MG63 (cell line): ENCODE measurements around the gene SPATA9. TPM values are rescaled to one million over a fixed set of nuclear protein-coding genes. Genes with fewer than 3 reads are reported as not detected.

Experiments
- DNase-seq: peaks from one replicate; pipeline ENCODE4 v3.0.0-alpha.2; 2020
- H3K27me3 ChIP-seq: fragments of 250-450 bp; sonication (Bioruptor Pico); 2 replicates; pipeline ENCODE4 v1.5.1; 2020; ENCODE audit warnings: mild to moderate bottlenecking, moderate library complexity
- H3K36me3 ChIP-seq: fragments of 250-450 bp; sonication (Bioruptor Pico); 2 replicates; pipeline ENCODE4 v1.5.1; 2020; ENCODE audit warnings: mild to moderate bottlenecking, moderate library complexity
- H3K4me3 ChIP-seq: fragments of 250-450 bp; sonication (Bioruptor Pico); 2 replicates; pipeline ENCODE4 v1.5.1; 2020; ENCODE audit warnings: mild to moderate bottlenecking, moderate library complexity
- H3K9me3 ChIP-seq: fragments of 250-450 bp; sonication (Bioruptor Pico); 2 replicates; pipeline ENCODE4 v1.5.1; 2020; ENCODE audit warnings: mild to moderate bottlenecking, moderate library complexity
- total RNA-seq: library from RNA; depleted of rRNA; stranded (reverse); fragments of >200 nt; shearing (Covaris generic); gene quantifications from 2 replicates; pipeline ENCODE4 v1.2.3, GENCODE V29; 2014; ENCODE audit warnings: low replicate concordance; rRNA removed

SPATA9 gene
- total RNA-seq: 1.1 TPM in 1 of 2 replicates, not detected in the other

DNA sequence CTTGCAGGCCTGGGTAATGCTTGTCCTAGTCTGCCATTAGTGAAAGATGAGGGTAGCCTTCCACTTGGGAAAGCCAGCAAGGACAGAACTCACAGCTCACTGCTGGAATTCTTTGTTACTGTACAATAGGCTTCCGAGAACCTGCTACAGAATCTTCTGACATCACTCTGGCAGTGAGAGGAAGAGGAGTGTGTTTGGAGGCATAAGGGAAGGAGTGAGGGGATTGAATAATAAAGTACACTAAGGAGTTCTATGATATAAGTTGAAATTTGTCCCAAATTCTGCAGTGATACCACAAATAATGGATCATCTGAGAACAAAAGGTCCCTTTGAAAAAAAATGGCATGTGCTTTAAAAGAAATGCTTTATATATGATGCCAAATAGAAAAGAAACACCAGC, at the start of gene SPATA9:
Gene SPATA9, minus strand, starts transcription at position 101 of the 400 bp plus-strand sequence. CDS start 137 bp downstream, outside the sequence.
- Histone ChIP-seq H3K27me3 (no peaks in the 10 kb centered on the region), H3K4me3 (no peak within 1 kb of the TSS), H3K9me3 (no peaks in the 10 kb centered on the region), H3K36me3 (no peaks in the 10 kb centered on the region)
- no peak for DNase-seq

DNA sequence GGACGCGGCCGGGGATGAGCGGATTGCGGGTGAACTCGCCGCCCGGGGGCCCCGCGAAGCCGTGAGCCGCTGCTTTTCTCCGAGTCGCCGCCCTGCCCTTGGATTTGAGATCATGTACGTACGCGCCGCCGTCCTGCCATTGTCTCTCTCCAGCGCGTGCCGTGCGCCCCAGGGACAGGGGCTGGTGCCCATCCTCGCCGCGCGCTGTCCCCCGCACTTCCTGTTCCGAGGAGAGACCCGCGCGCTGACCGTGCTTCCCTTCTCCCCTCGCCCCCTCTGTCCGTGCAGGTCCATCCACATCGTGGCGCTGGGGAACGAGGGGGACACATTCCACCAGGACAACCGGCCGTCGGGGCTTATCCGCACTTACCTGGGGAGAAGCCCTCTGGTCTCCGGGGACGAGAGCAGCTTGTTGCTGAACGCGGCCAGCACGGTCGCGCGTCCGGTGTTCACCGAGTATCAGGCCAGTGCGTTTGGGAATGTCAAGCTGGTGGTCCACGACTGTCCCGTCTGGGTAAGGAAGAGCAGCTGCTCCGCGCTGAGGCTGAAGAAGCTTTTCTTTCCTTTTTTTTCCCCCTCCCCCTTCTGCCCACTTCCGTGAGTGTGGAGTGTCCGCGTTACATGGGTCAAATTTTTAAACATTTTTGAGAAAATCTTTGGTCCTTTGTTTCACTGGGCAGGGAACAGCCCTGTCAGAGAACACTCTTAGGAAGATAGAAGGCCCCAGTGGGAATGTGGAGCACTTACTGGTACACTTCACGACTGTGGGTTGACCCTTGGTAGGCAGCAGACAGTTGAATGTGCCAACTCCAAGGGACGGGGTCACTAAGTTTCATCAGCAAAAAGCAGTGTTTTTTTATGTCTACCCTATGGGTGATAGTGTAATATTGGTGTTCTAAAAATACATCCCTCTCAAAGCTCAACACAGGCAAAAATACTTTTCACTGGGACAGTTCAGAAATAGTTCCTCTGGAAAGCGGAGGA, 49.1 kb upstream of the SPATA9 start:
- peak; percentile 69 for DNase-seq
- H3K36me3 ChIP-seq: peaks cover 43% of the 10 kb centered on the region

DNA sequence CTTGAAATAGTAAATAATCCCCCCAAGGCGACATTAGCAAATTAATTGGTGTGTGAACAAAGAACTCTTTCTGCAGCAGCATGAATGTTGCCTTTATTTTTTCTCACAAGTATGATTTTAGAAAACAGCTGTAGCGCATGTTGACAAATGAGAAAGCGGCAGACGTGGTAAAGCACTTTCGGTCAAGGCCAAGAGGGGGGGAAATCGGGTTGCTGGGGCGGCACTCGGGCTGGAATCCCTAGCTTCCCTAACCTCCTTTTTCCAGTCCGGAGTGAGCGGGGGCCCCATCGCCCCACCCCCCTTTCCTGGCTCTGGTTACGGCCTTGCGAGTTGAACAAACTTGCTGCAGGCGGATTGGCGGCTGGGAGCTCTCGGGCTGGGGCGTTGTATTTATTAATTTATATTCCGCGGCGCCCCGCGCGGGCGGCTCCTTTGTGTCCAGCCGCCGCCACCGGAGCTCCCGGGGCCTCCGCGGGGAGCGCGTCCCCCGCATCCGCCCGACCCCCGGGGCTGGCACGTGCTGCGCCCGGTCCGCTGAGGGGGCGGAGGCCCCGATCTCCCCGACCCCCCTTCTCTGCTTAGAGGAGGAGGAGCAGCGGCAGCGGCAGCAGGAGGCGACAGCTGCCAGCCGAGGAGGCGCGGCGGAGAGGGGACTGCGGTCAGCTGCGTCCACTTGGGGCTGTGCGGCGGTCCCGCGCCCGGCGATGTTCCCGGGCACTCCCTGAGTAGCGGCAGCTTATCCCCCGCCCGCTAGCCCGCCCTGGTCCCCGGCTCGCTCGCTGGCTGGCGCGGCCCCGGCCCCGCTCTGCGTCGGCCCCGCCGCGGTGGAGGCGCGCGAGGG, 48.2 kb upstream of the SPATA9 start, which contains the start of gene RHOBTB3:
Gene RHOBTB3, plus strand, starts transcription at position 607 of the 841 bp plus-strand sequence. CDS start 347 bp downstream, outside the sequence.
- Histone ChIP-seq H3K27me3 (no peaks in the 10 kb centered on the region), H3K9me3 (no peaks in the 10 kb centered on the region), H3K36me3 (peaks cover 34% of the 10 kb centered on the region), H3K4me3 (peak within 1 kb of the TSS; percentile 80)
- peak; percentile 99 for DNase-seq

More for the DNA sequence above, 49.1 kb upstream of the SPATA9 start:
- H3K9me3 ChIP-seq: no peaks in the 10 kb centered on the region
- H3K27me3 ChIP-seq: no peaks in the 10 kb centered on the region
- peak overlapping the region; percentile 80 for H3K4me3 ChIP-seq

DNA sequence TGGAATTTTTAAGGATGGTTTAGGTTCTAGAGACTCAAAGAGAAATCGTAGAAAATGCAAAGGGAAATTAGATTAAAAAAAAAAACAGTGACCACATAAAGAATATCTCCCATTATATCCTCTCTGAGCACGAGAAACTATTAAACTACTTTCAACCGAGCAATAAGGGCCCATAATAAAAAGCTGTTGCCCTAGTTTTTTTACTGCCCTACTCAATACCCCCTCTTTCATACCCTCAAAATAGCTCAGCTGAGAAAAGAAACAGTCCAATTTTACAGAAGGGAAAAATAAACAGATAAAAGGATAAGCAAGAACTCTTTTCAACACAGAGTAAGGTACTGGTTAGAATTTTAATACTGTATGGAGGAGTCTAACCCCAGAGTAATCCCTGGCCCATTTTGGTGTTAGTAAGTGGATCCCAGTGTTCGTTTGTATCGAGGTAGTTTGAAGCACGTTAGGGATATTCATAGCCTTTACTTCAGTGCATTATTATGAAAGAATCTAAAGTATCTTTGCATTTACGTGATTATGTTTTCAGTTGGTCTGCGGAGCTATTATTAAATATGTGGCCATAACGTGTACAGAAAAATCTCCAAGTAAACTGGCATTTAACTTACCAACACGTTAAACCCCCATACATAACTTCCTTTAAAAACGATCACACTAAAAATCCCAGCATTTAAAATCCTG, 47.4 kb upstream of the SPATA9 start:
- Histone ChIP-seq H3K27me3 (no peaks in the 10 kb centered on the region), H3K4me3 (peak overlapping the region; percentile 80), H3K9me3 (no peaks in the 10 kb centered on the region), H3K36me3 (peaks cover 26% of the 10 kb centered on the region)
- no peak for DNase-seq

DNA sequence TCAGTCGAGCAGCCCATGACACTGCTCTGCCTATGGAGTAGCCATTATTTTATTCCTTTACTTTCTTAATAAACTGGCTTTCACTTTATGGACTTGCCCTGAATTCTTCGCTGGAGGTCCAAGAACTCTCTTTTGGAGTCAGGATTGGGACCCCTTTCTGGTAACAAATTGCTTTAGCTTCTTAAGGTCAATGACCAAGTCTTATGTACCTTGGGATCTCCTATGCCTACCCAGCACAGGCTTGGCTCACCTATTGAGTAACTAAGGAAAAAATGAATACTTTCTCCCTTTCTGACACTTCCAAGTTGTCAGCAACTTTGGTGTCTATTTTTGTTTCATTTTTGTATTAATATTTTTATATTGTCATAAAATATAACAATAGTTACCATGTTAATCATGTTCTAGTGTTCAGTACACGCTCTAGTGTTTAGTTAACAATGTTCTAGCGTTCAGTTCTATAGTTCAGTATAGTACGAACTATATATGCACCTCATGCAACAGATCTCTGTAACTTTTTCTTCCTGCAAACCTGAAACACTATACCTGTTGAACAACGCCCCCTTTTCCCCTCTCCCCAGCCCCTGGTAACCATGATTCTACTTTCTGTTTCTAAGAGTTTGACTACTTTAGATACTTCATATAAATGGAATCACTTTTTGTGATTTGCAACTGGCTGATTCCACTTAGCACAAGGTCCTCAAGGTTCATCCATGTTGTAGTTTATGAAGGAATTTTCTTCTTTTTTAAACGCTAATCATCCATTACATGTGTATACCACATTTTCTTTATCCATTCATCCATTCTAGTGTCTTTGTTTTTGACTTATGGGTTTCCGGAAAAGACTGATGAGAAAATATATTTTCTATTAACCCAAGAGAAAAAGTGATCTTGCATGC, 46.6 kb upstream of the SPATA9 start:
- H3K4me3 ChIP-seq: peak overlapping the region; percentile 80; the same call in 1 of the 2 replicates
- no peak for DNase-seq
- H3K9me3 ChIP-seq: no peaks in the 10 kb centered on the region
- H3K27me3 ChIP-seq: no peaks in the 10 kb centered on the region
- H3K36me3 ChIP-seq: peaks cover 20% of the 10 kb centered on the region

GRCh38 chr5:95728494-95729114, 45.8 kb upstream of the SPATA9 start:
- Histone ChIP-seq H3K27me3 (no peaks in the 10 kb centered on the region), H3K36me3 (peaks cover 13% of the 10 kb centered on the region), H3K9me3 (no peaks in the 10 kb centered on the region), H3K4me3 (no peak overlapping the region)
- no peak for DNase-seq

DNA sequence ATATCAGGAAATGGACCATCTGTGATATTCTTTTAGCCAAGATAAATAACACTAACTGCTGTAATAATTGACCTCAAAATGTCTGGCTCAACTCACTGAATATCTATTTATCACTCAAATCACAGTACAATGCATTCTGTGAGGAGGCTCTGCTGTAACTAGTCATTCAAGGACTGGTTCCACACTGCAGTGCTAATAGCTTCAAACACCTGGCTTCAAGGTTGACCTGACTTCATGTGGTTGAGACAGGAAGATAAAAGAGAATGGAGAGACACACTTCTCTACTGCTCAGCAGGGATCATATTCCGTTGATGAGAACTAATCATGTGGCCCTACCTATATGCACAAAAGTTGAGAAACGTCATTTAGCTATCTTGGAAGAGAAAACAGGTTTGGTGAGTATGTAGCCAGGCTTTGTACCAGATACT, 45.0 kb upstream of the SPATA9 start:
- Histone ChIP-seq H3K4me3 (no peak overlapping the region), H3K9me3 (no peaks in the 10 kb centered on the region), H3K27me3 (no peaks in the 10 kb centered on the region), H3K36me3 (peaks cover 5% of the 10 kb centered on the region)
- DNase-seq: no peak

- DNase-seq: no peak
- H3K9me3 ChIP-seq: no peaks in the 10 kb centered on the region
- peak overlapping the region; percentile 22 for H3K4me3 ChIP-seq
- H3K27me3 ChIP-seq: no peaks in the 10 kb centered on the region
- H3K36me3 ChIP-seq: peaks cover under 1% of the 10 kb centered on the region
Measured at GRCh38 chr5:95726811-95727763, 44.3 kb upstream of the SPATA9 start.

DNA sequence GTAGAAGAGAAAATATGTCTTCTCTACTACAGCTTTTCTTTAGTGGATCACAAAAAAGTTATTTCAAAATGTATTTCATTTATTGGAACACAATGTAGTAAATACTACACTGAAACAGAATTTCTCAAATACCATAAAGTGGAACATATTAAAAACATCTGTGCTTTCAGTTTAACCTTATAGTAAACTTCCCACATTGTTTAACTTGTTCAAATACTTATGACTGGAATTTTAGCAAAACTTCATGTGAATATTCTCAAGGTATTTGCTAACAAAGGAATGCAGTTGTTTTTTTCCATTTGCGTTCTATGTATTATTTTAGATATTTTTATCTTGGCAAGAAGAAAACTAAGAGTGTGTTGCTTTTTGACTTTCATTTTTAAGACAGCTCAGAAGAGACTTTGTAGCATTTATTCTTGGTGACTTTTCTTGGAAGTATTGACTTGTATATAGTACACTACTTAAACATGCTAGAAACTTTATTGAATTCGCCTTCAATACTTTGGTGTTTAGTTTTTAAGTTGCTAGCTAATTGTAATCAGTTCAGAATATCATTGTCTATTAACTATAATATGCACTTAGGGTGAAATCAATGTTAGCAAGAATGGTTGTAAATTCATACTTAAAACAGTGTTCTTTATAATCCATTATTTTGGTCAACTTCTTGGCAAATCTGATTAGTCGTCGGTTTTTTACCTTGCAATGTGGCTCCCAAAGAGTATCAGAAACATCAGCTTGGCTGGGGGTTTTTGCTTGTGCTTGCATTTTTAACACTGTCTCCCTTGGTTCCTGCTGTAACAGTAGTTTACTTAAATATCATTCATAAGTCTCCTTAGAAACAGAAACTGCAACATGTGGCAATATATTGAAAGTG, 43.4 kb upstream of the SPATA9 start:
- DNase-seq: no peak
- Histone ChIP-seq H3K4me3 (peak overlapping the region; percentile 22), H3K36me3 (no peaks in the 10 kb centered on the region), H3K9me3 (no peaks in the 10 kb centered on the region), H3K27me3 (no peaks in the 10 kb centered on the region)

- Histone ChIP-seq H3K36me3 (no peaks in the 10 kb centered on the region), H3K9me3 (no peaks in the 10 kb centered on the region), H3K4me3 (no peak overlapping the region), H3K27me3 (no peaks in the 10 kb centered on the region)
- DNase-seq: no peak
Measured at GRCh38 chr5:95725071-95725820, 42.5 kb upstream of the SPATA9 start.

DNA sequence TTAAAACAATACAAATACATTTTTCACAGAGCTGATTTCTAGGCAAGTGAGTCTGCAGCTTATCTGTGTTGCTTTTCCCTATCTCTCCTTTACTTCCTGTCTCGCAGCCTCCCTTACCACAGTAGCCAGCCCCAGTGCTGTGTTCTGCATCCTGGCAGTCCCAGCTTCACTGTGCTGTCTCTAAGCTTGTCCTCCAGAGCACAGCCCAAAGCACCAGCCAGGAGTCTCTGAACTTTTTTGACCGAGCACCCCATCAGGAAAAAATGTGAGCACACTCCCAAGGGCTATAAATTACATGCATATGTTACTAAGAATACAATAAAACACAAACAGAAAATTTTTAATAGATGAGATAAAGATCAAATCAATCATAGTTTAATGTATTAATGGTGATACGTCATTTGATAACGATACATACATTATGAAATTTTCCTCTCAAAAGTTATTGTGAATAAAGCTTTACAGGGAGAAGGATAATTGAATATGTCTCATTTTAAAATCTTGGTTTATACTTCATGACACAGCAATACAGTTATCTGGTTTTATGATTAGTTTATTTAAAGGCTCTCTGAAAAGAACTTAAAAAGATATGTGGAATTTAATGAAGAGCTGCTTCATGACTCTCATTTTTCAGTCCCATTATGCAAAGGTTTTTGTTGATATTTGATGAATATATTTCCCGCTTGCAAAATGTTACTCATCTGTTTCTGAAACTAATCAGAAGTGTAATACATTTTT, 41.0 kb upstream of the SPATA9 start:
- Histone ChIP-seq H3K36me3 (no peaks in the 10 kb centered on the region), H3K27me3 (no peaks in the 10 kb centered on the region)
- DNase-seq: peak; percentile 54

DNA sequence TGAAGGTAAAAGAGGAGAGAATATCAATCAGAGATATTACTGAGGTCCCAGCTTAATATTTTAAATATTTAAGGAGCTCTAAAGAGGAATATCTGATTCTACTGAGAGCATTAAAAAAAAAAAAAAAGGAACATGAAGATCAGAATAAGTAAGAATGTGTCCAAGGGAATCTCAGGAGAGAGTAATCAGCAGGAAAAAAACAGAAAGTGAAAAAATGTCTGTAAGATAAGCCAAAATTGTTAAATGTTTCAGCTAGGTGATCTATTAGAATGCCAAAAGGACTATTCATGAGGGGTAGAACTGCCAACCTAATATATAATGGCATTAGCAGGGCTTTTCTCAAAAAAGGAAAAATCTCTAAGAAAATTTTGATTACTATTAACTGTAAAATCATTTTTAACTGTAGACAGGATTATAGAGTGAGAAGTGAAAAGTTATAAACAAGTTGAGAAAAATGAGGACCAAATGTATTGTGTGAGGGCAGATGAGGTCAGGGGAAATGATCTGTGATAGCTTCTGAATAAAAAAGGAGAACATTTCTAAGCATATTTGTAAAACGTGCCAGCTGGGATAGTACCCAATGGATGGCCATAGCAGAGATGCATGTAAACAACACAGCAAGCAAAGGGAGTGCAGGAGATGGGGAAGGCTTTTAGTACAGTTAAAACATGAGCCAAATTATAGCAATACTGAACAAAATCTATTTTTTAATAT, 38.9 kb upstream of the SPATA9 start:
- Histone ChIP-seq H3K9me3 (no peaks in the 10 kb centered on the region), H3K36me3 (no peaks in the 10 kb centered on the region), H3K27me3 (no peaks in the 10 kb centered on the region), H3K4me3 (no peak overlapping the region)
- no peak for DNase-seq

More for the DNA sequence above, 41.0 kb upstream of the SPATA9 start:
- H3K4me3 ChIP-seq: no peak overlapping the region
- no peaks in the 10 kb centered on the region for H3K9me3 ChIP-seq
